Omental fat pad (tissue), 4 donors: ENCODE data around the gene CRYBG2. TPM values are rescaled to one million over a fixed set of nuclear protein-coding genes. Genes with fewer than 3 reads are reported as not detected.

Experiments used
- ATAC-seq: fragments of 150-250 bp; one replicate; pipeline ENCODE4 v1.9.1; 2016; ENCODE audit warnings: mild to moderate bottlenecking, moderate library complexity; ENCODE audit not compliant: low FRiP score
- DNase-seq: peaks from one replicate; pipeline ENCODE4 v3.0.0-alpha.2; 2019; ENCODE audit warnings: low spot score
- total RNA-seq, 4 donors: library from RNA; depleted of rRNA; stranded (reverse); fragments of >200 nt; gene quantifications; one replicate each; pipeline ENCODE4 v1.1.0, GENCODE V29; 2016
- TF ChIP-seq, protein P1 (sequence below), 3 donors: fragments of 450-650 bp; IDR thresholded peaks; one replicate each; pipeline ENCODE4 v1.5.1; 2016 to 2017; ENCODE audit warnings: antibody characterized with exemption in 3 of 3, mild to moderate bottlenecking in 3 of 3, moderate library complexity in 2 of 3

CRYBG2 gene
- total RNA-seq, 4 donors from 2014 or later = not detected

DNA sequence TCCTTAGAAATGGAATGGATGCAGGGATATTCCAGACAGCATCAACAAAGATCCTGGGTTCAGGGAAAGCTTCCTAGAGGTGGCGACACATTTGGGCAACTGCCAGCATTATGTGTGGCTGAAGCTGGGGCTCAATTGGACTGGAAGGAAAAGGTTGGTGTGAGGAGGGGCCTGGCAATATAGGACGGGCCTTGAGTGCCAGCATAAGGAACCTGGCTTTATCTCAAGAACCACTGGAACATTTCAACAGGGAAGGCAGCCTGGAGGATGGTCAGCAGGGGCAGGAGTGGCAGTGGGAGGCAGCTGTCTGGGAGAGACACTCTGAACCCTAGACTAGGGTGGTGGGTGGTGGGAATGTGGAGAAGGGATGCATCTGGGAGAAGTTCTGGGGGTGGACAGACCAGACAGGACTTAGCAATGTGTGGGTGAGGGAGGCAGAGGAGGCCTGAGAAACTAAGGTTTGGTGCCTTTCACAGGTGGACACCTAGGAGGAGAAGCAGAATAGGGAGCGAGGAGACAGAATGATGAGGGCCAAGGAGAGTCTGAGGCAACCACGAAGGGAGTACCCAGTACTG, 70.6 kb downstream of the CRYBG2 start:
- ATAC-seq (no peak), DNase-seq (no peak)
- TF ChIP-seq, protein P1, sequence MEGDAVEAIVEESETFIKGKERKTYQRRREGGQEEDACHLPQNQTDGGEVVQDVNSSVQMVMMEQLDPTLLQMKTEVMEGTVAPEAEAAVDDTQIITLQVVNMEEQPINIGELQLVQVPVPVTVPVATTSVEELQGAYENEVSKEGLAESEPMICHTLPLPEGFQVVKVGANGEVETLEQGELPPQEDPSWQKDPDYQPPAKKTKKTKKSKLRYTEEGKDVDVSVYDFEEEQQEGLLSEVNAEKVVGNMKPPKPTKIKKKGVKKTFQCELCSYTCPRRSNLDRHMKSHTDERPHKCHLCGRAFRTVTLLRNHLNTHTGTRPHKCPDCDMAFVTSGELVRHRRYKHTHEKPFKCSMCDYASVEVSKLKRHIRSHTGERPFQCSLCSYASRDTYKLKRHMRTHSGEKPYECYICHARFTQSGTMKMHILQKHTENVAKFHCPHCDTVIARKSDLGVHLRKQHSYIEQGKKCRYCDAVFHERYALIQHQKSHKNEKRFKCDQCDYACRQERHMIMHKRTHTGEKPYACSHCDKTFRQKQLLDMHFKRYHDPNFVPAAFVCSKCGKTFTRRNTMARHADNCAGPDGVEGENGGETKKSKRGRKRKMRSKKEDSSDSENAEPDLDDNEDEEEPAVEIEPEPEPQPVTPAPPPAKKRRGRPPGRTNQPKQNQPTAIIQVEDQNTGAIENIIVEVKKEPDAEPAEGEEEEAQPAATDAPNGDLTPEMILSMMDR (IDR thresholded peaks at IDR 0.05) = no peak

DNA sequence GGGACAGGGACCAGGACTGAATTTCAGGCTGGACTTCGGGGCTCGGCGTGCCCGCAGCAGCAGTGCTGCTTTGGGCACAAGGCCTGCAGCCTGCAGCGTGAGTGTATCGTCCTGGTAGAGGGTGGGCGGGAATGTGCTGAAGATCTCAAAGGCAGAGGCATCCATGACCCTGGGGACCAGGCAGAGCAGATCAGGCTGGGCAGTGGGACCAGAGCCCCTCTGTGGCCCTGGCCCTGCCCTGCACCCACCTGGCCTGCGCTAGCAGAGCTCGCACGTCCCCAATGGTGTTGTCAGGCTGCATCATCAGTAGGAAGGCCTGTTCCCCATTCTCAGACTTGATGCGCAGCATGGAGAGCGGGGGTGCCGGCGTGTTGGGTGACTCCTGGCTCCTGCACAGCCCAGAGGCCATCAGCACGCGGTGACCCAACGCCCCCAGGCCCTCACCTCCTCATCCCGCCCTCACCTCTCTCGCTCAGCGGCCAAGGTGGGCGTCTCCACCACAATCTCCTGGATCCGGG, 71.5 kb downstream of the CRYBG2 start:
- ATAC-seq = no peak
- TF ChIP-seq, protein P1 (IDR thresholded peaks at IDR 0.05) = no peak
- DNase-seq = no peak

DNA sequence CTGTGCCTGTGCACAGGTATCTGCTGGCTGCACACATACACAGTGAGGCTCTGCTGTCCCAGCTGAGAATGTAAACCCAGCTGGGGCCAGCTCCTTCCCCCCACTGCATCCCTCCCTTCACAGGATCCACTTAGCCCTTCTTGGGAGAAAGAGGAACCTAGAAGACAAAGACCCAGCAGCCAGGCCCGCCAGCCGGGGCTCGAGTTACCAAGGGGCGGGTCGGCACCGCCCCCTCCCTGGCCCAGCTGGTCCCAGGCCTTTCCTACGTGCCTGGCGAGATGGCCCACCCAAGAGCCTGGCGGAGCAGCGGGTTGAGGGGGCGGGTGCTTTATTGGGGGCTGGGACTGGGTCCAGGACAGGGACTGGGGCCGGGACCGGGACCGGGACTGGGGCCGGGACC, 72.0 kb downstream of the CRYBG2 start:
- no peak for ATAC-seq
- TF ChIP-seq, protein P1 (IDR thresholded peaks at IDR 0.05) = no peak

DNA sequence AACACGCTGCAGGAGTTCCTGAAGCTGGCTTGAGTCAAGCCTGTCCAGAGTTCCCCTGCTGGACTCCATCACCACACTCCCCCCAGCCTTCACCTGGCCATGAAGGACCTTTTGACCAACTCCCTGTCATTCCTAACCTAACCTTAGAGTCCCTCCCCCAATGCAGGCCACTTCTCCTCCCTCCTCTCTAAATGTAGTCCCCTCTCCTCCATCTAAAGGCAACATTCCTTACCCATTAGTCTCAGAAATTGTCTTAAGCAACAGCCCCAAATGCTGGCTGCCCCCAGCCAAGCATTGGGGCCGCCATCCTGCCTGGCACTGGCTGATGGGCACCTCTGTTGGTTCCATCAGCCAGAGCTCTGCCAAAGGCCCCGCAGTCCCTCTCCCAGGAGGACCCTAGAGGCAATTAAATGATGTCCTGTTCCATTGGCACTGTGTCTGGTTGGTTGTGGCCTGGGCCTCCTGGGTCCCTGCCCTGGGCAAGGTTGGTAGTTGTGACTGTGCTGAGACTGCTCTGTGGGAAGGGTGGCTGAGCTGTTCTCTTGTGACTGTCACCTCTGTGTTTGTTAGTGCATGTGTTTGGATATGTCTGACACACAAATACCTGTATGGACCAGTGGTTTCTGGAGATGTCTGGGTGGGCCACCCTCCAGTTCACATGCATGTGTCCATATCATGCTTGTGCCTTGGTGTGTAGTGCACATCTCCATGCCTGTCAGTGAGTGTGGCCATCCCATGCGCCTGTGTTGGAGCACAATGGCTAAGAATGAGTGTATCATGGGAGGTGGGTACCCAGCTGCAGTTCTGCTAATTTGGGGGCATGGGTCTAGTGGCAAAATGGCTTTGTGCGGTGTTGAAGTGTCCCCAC, 72.6 kb downstream of the CRYBG2 start:
- ATAC-seq (no peak), DNase-seq (no peak)
- TF ChIP-seq, protein P1 (IDR thresholded peaks at IDR 0.05) = no peak

More for the DNA sequence above, 72.0 kb downstream of the CRYBG2 start:
- DNase-seq = no peak

DNA sequence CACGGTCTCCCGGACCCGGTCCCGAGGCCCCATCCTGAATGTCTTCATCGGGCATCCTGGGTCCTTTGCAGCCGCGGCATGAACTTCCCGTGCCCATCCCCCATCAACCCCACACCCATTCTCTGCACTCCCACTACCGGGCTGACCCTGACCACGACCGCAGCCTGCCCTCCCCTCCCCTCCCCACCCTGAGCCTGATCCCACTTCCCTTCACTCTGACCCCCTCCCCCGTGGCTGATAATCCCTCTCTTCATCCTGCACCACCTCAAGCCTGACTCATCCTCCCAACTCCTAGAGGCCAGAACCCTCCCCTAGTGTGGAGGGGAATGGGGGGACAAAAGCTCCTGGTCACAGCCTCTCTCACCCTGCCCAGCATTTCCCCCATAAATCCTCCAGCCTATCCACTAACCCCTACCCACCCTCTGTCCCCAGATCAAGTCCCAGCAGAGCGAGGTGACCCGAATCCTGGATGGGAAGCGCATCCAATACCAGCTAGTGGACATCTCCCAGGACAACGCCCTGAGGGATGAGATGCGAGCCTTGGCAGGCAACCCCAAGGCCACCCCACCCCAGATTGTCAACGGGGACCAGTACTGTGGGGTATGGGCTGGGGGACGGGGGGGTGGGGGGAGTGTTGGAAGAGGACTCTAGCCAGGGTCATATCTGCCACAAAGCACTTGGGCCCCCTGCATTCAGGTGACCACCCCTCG, 73.4 kb downstream of the CRYBG2 start:
- DNase-seq = no peak
- TF ChIP-seq, protein P1 (IDR thresholded peaks at IDR 0.05) = no peak
- no peak for ATAC-seq

DNA sequence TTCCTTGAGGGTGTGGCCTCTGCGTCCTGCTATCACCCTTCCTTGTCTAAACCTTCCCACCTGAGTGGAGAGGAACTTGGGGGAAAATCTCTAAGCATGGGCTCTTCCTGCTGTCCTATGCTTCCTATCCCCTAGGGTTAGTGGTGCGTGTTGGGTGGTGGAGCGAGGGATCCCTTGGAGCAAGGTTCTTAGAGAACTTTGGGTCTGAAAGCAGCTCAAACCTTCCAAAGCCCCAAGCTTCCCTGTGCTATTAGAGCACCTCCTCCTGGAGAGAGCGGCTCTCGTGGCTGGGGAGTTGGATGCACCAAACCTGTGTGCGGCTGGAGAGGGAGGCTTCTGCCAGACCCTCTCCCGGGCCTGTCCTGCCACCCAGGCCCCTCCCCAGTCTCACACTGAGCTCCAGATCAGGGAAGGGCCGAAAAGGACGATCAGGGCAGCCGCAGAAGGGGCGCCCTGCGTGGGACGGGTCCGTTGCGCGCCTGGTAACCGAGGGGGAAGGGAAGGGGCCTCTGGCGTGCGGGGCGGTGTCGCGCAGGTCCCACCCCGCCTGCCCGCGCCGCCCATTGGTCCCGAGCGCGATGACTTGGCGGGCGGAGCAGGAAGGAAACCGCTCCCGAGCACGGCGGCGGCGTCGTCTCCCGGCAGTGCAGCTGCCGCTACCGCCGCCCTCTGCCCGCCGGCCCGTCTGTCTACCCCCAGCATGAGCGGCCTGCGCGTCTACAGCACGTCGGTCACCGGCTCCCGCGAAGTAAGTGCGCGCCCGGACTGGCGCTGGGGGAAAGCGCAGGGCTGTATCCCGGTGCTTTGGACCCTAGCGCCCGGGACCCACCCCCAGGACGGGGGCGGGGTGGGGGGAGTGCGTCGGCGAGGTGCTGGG, 74.2 kb downstream of the CRYBG2 start, which contains the start of gene SH3BGRL3:
Gene SH3BGRL3 (plus strand): TSS at position 631 of the 877 bp plus-strand sequence. CDS start 70 bp downstream, at position 701.
- DNase-seq (peak; percentile 76), ATAC-seq (peak; percentile 63)
- TF ChIP-seq, protein P1 (IDR thresholded peaks at IDR 0.05) = no peak
